DOHH2 (cell line): ENCODE measurements around the gene USP40.

Experiments
- CTCF ChIP-seq: fragments of 200-600 bp; sonication (generic); IDR thresholded peaks from one replicate; pipeline ENCODE4 v1.5.1; 2014; ENCODE audit warnings: antibody characterized with exemption, mild to moderate bottlenecking, low read depth, low read length; ENCODE audit not compliant: poor library complexity, severe bottlenecking
- EZH2phosphoT487 ChIP-seq: fragments of 200-600 bp; sonication (generic); IDR thresholded peaks from 2 replicates; pipeline ENCODE4 v1.6.1; 2017; ENCODE audit warnings: borderline replicate concordance, mild to moderate bottlenecking, antibody characterized with exemption, low read length, moderate library complexity, mixed read lengths

GRCh38 chr2:233486778-233487552 is 79.6 kb downstream of the USP40 start:
- TF ChIP-seq CTCF (no peak), EZH2phosphoT487 (no peak)
